ENCODE data around the gene CNTNAP4. TPM values are rescaled to one million over a fixed set of nuclear protein-coding genes. Genes with fewer than 3 reads are reported as not detected.

The CNTNAP4 gene
- total and polyA plus RNA-seq, 2 of the 8 experiments (the other 6 are each of a cell fraction or from before 2014, with no cell fraction given), result not detected

- DNase-seq (ENCODE audit: low read depth in 1 of 2, low spot score in 2 of 2) (no peak), FAIRE-seq (no peak)
- H2BK15ac ChIP-seq (ENCODE audit: low read length), result no peak overlapping the region
- no peak overlapping the region for H4K5ac ChIP-seq (ENCODE audit: insufficient read length, low read depth, low read length)
- H3K9ac ChIP-seq (replicated peaks in 1 of 4; ENCODE audit: extremely low read depth in 1 of 4, low read depth in 3 of 4, low read length in 3 of 4), result no peak overlapping the region
- H3K36me3 ChIP-seq (ENCODE audit: control insufficient read depth in 2 of 4, insufficient read depth in 4 of 4, low read length in 3 of 4), result no peaks in the 10 kb centered on the region
- no peak overlapping the region for H2BK20ac ChIP-seq (ENCODE audit: low read length)
- H2BK12ac ChIP-seq (ENCODE audit: low read depth, low read length), result no peak overlapping the region
- H3K4me2 ChIP-seq (ENCODE audit: insufficient read depth in 1 of 2, low read depth in 2 of 2, low read length in 2 of 2), result no peak overlapping the region
- CTCF ChIA-PET (ENCODE audit: partially characterized antibody), result interaction anchor here (0.7 to 1.0 kb wide), 2 partner anchors 9 to 50 kb away, joined by 3 read pairs; no protein-coding TSS in a partner anchor
- H3K4me1 ChIP-seq (replicated peaks in 1 of 4; ENCODE audit: control insufficient read depth in 3 of 4, insufficient read depth in 4 of 4, low read length in 3 of 4), result no peaks in the 10 kb centered on the region
- no peak overlapping the region for H3K14ac ChIP-seq (ENCODE audit: insufficient read length)
- H3K27me3 ChIP-seq (replicated peaks in 1 of 4; ENCODE audit: control insufficient read depth in 3 of 4, extremely low read depth in 1 of 4, insufficient read depth in 3 of 4, low read length in 3 of 4), result no peaks in the 10 kb centered on the region
- H4K91ac ChIP-seq (replicated peaks; ENCODE audit: insufficient read length, low read length), result no peak overlapping the region
- H2BK120ac ChIP-seq (replicated peaks; ENCODE audit: low read depth, low read length), result no peak overlapping the region
- H4K8ac ChIP-seq (ENCODE audit: extremely low read depth, insufficient read depth, low read length), result no peak overlapping the region
- H3K4me3 ChIP-seq (ENCODE audit: extremely low read depth in 1 of 4, insufficient read depth in 2 of 4, low read depth in 3 of 4, low read length in 4 of 4), result no peak overlapping the region
- H3K23ac ChIP-seq (ENCODE audit: insufficient read length), result no peak overlapping the region
- no peaks in the 10 kb centered on the region for H3K23me2 ChIP-seq (ENCODE audit: low read depth, low read length)
- no peak for TF ChIP-seq ATF2 (IDR thresholded peaks at IDR 0.05; ENCODE audit: low read length)
- TF ChIP-seq EP300 (IDR thresholded peaks at IDR 0.05; ENCODE audit: borderline replicate concordance in 1 of 2, low read depth in 2 of 2, low read length in 2 of 2), result no peak
- TF ChIP-seq YY1 (IDR thresholded peaks at IDR 0.05; ENCODE audit: low read depth, low read length), result 0 out of 2 replicates have a peak, but pooled peaks have one; percentile 10
- TF ChIP-seq CREB1 (IDR thresholded peaks at IDR 0.05), result no peak
- no peak for TF ChIP-seq TAF7 (optimal IDR thresholded peaks at IDR 0.05; ENCODE audit: borderline replicate concordance, low read depth, low read length)
- TF ChIP-seq RXRA (IDR thresholded peaks at IDR 0.05; ENCODE audit: insufficient read depth, low read depth, low read length), result no peak
- no peak for TF ChIP-seq JUND (IDR thresholded peaks at IDR 0.05; ENCODE audit: low read length)
- TF ChIP-seq ASH2L (IDR thresholded peaks at IDR 0.05; ENCODE audit: low read length), result no peak
- no peak overlapping the region for H3K18ac ChIP-seq (ENCODE audit: extremely low read depth, low read length)
- H3K27ac ChIP-seq (ENCODE audit: low read depth, low read length), result no peak overlapping the region
- WGBS, 2 experiments (ENCODE audit: extremely low coverage in 1 of 2, insufficient coverage in 1 of 2, insufficient read length in 1 of 2, insufficient replicate concordance in 2 of 2, low coverage in 1 of 2, low lambda C conversion rate in 2 of 2, missing lambda C conversion rate in 1 of 2), result 75% methylated on average over 2 of the region's 2 CpGs; no CpG with 5 or more reads in 1 of the 2 experiments
- no peaks in the 10 kb centered on the region for H3K9me3 ChIP-seq (ENCODE audit: insufficient read depth in 2 of 2, low read depth in 1 of 2, low read length in 1 of 2)
- no peaks in the 10 kb centered on the region for H3K79me1 ChIP-seq (ENCODE audit: low read depth, low read length)
- H2BK5ac ChIP-seq (ENCODE audit: low read depth, low read length), result no peak overlapping the region
- no peak overlapping the region for H3K56ac ChIP-seq (replicated peaks; ENCODE audit: insufficient read length, low read depth, low read length)
- no peak overlapping the region for H2AK5ac ChIP-seq (ENCODE audit: low read depth, low read length)
- POLR2A ChIA-PET (ENCODE audit: partially characterized antibody), result no interaction called here
- H3K79me2 ChIP-seq (ENCODE audit: control insufficient read depth in 1 of 2, insufficient read depth in 2 of 2, low read length in 2 of 2), result no peaks in the 10 kb centered on the region
- no peak overlapping the region for H3K4ac ChIP-seq (replicated peaks; ENCODE audit: insufficient read length, low read depth, low read length)
- H2AFZ ChIP-seq (ENCODE audit: low read length), result no peak overlapping the region
- no peaks in the 10 kb centered on the region for H4K20me1 ChIP-seq (replicated peaks in 1 of 2; ENCODE audit: control insufficient read depth in 1 of 2, insufficient read depth in 2 of 2, low read length in 2 of 2)
Measured at GRCh38 chr16:76237471-76237870, 39.7 kb upstream of the CNTNAP4 start.
